Body of pancreas (tissue), 4 donors: ENCODE results near the gene LIPC. TPM values are rescaled to one million over a fixed set of nuclear protein-coding genes. Genes with fewer than 3 reads are reported as not detected.

Source experiments
- ATAC-seq: fragments of 150-250 bp; one replicate; pipeline ENCODE4 v1.9.1; 2016
- DNase-seq, 4 donors: peaks; one replicate each; pipeline ENCODE4 v3.0.0-alpha.2; 2019
- H3K27ac ChIP-seq, 4 donors: fragments of 200-600 bp; sonication (generic); 1 replicate in 3 of 4; 2 replicates in 1 of 4; pipeline versions ENCODE4 v1.5.1 to v1.6.1; 2016 to 2019; ENCODE audit warnings: mild to moderate bottlenecking in 1 of 4, mixed read lengths in 1 of 4, moderate library complexity in 1 of 4
- H3K27me3 ChIP-seq, 2 donors: fragments of 200-600 bp; sonication (generic); one replicate each; pipeline ENCODE4 v1.6.0; 2016; ENCODE audit warnings: mild to moderate bottlenecking in 1 of 2
- H3K36me3 ChIP-seq, 2 donors: fragments of 200-600 bp; sonication (generic); replicated peaks in 1 of 2; 2 replicates each; pipeline ENCODE4 v1.5.1; 2016; ENCODE audit warnings: low read depth in 2 of 2; ENCODE audit not compliant: insufficient read depth in 1 of 2
- H3K4me1 ChIP-seq: fragments of 200-600 bp; sonication (generic); one replicate; pipeline ENCODE4 v1.6.0; 2016
- H3K4me3 ChIP-seq, 2 donors: fragments of 200-600 bp; sonication (generic); 1 replicate in 1 of 2; 2 replicates in 1 of 2; pipeline ENCODE4 v1.5.1; 2016 to 2019
- H3K9me3 ChIP-seq, 3 donors: fragments of 200-600 bp; sonication (generic); 1 replicate in 2 of 3; 2 replicates in 1 of 3; pipeline ENCODE4 v1.5.1; 2016
- CTCF ChIP-seq, 7 experiments: fragments of 450-650 bp in 4 of 7; fragments of 200-600 bp in 3 of 7; sonication (generic) in 3 of 7; IDR thresholded peaks; one replicate each; pipeline ENCODE4 v1.5.1; 2016 to 2019; ENCODE audit warnings: antibody characterized with exemption in 7 of 7
- POLR2A ChIP-seq, 3 donors: fragments of 450-650 bp; IDR thresholded peaks; one replicate each; pipeline ENCODE4 v1.6.1; 2016; ENCODE audit warnings: antibody characterized with exemption in 3 of 3, mild to moderate bottlenecking in 2 of 3
- WGBS, 2 donors: methylation state at CpG; one replicate each; pipeline ENCODE4 v1.1.5; 2017; 5-methylcytosine and 5-hydroxymethylcytosine counted together
- intact Hi-C: fragments of 100-400 bp; cut with DNase I; formaldehyde crosslinking; loops from one replicate; pipeline ENCODE4 v1.15.1; 2023
- total RNA-seq, 2 donors: library from RNA; depleted of rRNA; stranded (reverse); fragments of >200 nt; gene quantifications; one replicate each; pipeline ENCODE4 v1.1.0, GENCODE V29; 2016

The LIPC gene
- total RNA-seq, 2 donors from 2014 or later = 1.6 to 2.3 TPM

- WGBS, 2 donors = 77 to 82% methylated on average over 3 of the region's 3 CpGs
- intact Hi-C loops = no loop called here
- ATAC-seq = no peak
- no peaks in the 10 kb centered on the region for H3K4me1 ChIP-seq
- H3K9me3 ChIP-seq = no peaks in the 10 kb centered on the region
- no peaks in the 10 kb centered on the region for H3K27me3 ChIP-seq
- no peak overlapping the region for H3K27ac ChIP-seq
- no peak for TF ChIP-seq CTCF (IDR thresholded peaks at IDR 0.05)
- no peak for TF ChIP-seq POLR2A (IDR thresholded peaks at IDR 0.05)
- H3K36me3 ChIP-seq = no peaks in the 10 kb centered on the region
- DNase-seq = no peak
- no peak overlapping the region for H3K4me3 ChIP-seq
Measured at GRCh38 chr15:58415636-58416035, 16.2 kb upstream of the LIPC start.

GRCh38 chr15:58416963-58417362 lies 14.8 kb upstream of the LIPC start:
- 78 to 81% methylated on average over 5 of the region's 5 CpGs for whole genome bisulfite sequencing, 2 donors
- H3K4me1 ChIP-seq = no peaks in the 10 kb centered on the region
- H3K27ac ChIP-seq = no peak overlapping the region
- TF ChIP-seq CTCF (IDR thresholded peaks at IDR 0.05) (no peak), POLR2A (IDR thresholded peaks at IDR 0.05) (no peak)
- ATAC-seq (no peak), DNase-seq (no peak)
- H3K36me3 ChIP-seq = no peaks in the 10 kb centered on the region
- no peak overlapping the region for H3K4me3 ChIP-seq
- intact Hi-C loops = no loop called here
- no peaks in the 10 kb centered on the region for H3K27me3 ChIP-seq
- no peaks in the 10 kb centered on the region for H3K9me3 ChIP-seq

GRCh38 chr15:58418135-58418534 lies 13.7 kb upstream of the LIPC start:
- no peak overlapping the region for H3K27ac ChIP-seq
- H3K9me3 ChIP-seq = no peaks in the 10 kb centered on the region
- H3K36me3 ChIP-seq = no peaks in the 10 kb centered on the region
- TF ChIP-seq CTCF (IDR thresholded peaks at IDR 0.05) (no peak), POLR2A (IDR thresholded peaks at IDR 0.05) (no peak)
- intact Hi-C loops = no loop called here
- no peaks in the 10 kb centered on the region for H3K27me3 ChIP-seq
- 92 to 95% methylated on average over 1 of the region's 1 CpG for WGBS, 2 donors
- ATAC-seq = no peak
- no peak for DNase-seq
- H3K4me1 ChIP-seq = no peaks in the 10 kb centered on the region
- H3K4me3 ChIP-seq = no peak overlapping the region

- intact Hi-C loops = no loop called here
- TF ChIP-seq CTCF (IDR thresholded peaks at IDR 0.05) (no peak), POLR2A (IDR thresholded peaks at IDR 0.05) (no peak)
- no peaks in the 10 kb centered on the region for H3K27me3 ChIP-seq
- H3K4me1 ChIP-seq = peaks cover 6% of the 10 kb centered on the region
- no peaks in the 10 kb centered on the region for H3K9me3 ChIP-seq
- H3K27ac ChIP-seq = no peak overlapping the region
- 79 to 80% methylated on average over 11 of the region's 11 CpGs for WGBS, 2 donors
- ATAC-seq = no peak
- H3K4me3 ChIP-seq = no peak overlapping the region
- H3K36me3 ChIP-seq = no peaks in the 10 kb centered on the region
- DNase-seq = no peak
Measured at GRCh38 chr15:58419803-58420524, 11.8 kb upstream of the LIPC start.

DNA sequence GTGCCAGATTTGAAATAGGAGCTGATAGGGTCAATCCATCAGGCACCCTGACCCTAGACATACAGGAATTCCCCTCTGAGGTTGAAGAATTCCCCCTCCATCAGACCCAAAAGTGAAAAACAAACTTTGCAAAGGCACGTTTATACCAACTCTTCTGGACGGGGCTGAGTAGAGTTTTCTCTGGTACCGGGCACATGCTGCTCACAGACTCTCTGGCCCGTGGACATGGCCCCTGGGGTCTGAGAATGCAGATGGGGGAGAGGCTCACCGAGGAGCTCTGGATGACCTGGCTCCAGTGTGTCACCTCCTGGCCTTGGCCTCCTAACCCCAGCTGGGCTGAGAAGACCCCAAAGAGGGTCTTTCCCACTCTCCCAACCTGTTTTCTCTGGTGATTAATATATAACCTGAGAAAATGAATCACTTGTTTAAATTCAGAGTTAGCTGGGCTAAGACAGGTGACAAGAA lies 11.2 kb upstream of the LIPC start:
- no peaks in the 10 kb centered on the region for H3K9me3 ChIP-seq
- intact Hi-C loops = no loop called here
- H3K36me3 ChIP-seq = no peaks in the 10 kb centered on the region
- H3K27ac ChIP-seq = no peak overlapping the region
- DNase-seq (no peak), ATAC-seq (no peak)
- H3K27me3 ChIP-seq = no peaks in the 10 kb centered on the region
- no peak overlapping the region for H3K4me3 ChIP-seq
- WGBS, 2 donors = 35 to 44% methylated on average over 5 of the region's 5 CpGs
- TF ChIP-seq CTCF (IDR thresholded peaks at IDR 0.05) (no peak), POLR2A (IDR thresholded peaks at IDR 0.05) (no peak)
- peaks cover 12% of the 10 kb centered on the region for H3K4me1 ChIP-seq
